K562 (cell line): ENCODE data around the gene ZFP62. TPM values are rescaled to one million over a fixed set of nuclear protein-coding genes. Genes with fewer than 3 reads are reported as not detected.

Experiments used
- AFF1 ChIP-seq, 2 experiments: fragments of 450-650 bp; IDR thresholded peaks; 2 replicates each; pipeline ENCODE4 v1.6.1; 2018; ENCODE audit warnings: mild to moderate bottlenecking in 2 of 2, low read depth in 1 of 2; ENCODE audit not compliant: partially characterized antibody in 2 of 2
- BRD9 ChIP-seq: fragments of 450-650 bp; IDR thresholded peaks from 2 replicates; pipeline ENCODE4 v1.6.1; 2018; ENCODE audit warnings: low read depth; ENCODE audit not compliant: partially characterized antibody
- CC2D1A ChIP-seq: fragments of 450-650 bp; IDR thresholded peaks from 2 replicates; pipeline ENCODE4 v1.6.1; 2017; ENCODE audit warnings: mild to moderate bottlenecking
- CHD4 ChIP-seq: fragments of 200-600 bp; sonication (generic); IDR thresholded peaks from 3 replicates; pipeline ENCODE4 v1.6.1; 2012; ENCODE audit warnings: low read depth, mild to moderate bottlenecking, mixed read lengths, low read length, inconsistent platforms; ENCODE audit not compliant: insufficient read depth, insufficient replicate concordance, poor library complexity, severe bottlenecking
- FIP1L1 ChIP-seq: fragments of 200-400 bp; formaldehyde crosslinking; IDR thresholded peaks from 2 replicates; pipeline ENCODE4 v1.6.1; 2018; ENCODE audit warnings: mild to moderate bottlenecking, low read depth, low read length; ENCODE audit not compliant: poor library complexity, severe bottlenecking
- HDAC8 ChIP-seq: fragments of 450-650 bp; IDR thresholded peaks from 2 replicates; pipeline ENCODE4 v1.6.1; 2016; ENCODE audit warnings: mild to moderate bottlenecking, missing genetic modification characterization, moderate library complexity, missing compliant biosample characterization
- HNRNPH1 ChIP-seq: fragments of 200-400 bp; formaldehyde crosslinking; optimal IDR thresholded peaks from 2 replicates; pipeline ENCODE3; 2017; ENCODE audit warnings: low read depth, mild to moderate bottlenecking, low read length, moderate library complexity
- KAT8 ChIP-seq: fragments of 450-650 bp; IDR thresholded peaks from 2 replicates; pipeline ENCODE4 v1.6.1; 2016; ENCODE audit warnings: low read depth, mild to moderate bottlenecking
- L3MBTL2 ChIP-seq: fragments of 450-650 bp; IDR thresholded peaks from 2 replicates; pipeline ENCODE4 v1.6.1; 2016; ENCODE audit warnings: mild to moderate bottlenecking, moderate library complexity
- MNT ChIP-seq, 2 experiments: fragments of 450-650 bp; conservative IDR thresholded peaks; 2 replicates each; pipeline ENCODE4 v1.6.1; 2017; ENCODE audit warnings: mild to moderate bottlenecking in 2 of 2, moderate library complexity in 2 of 2
- NR2C2 ChIP-seq, 2 experiments: fragments of 200-800 bp in 1 of 2; sonication (Bioruptor generic) in 1 of 2; sonication (generic) in 1 of 2; formaldehyde crosslinking in 1 of 2; IDR thresholded peaks; 2 replicates each; pipeline versions ENCODE4 v1.6.1 to v1.8.0; 2016 to 2022; ENCODE audit warnings: mild to moderate bottlenecking in 1 of 2, missing compliant biosample characterization in 1 of 2, missing genetic modification characterization in 1 of 2, missing genetic modification reagents in 1 of 2
- NR2F6 ChIP-seq: fragments of 450-650 bp; formaldehyde crosslinking; IDR thresholded peaks from 2 replicates; pipeline ENCODE4 v1.4.0; 2020; ENCODE audit warnings: mild to moderate bottlenecking
- PRPF4 ChIP-seq: fragments of 200-400 bp; formaldehyde crosslinking; IDR thresholded peaks from one replicate; pipeline ENCODE4 v1.6.1; 2017; ENCODE audit warnings: low read length, low read depth, mild to moderate bottlenecking; ENCODE audit not compliant: insufficient read depth, poor library complexity, severe bottlenecking
- RAD51 ChIP-seq: fragments of 450-650 bp; IDR thresholded peaks from 2 replicates; pipeline ENCODE4 v1.7.1; 2016; ENCODE audit warnings: low read depth, mild to moderate bottlenecking, borderline replicate concordance
- RNF219 ChIP-seq: fragments of 250-450 bp; sonication (Bioruptor Pico); IDR thresholded peaks from 2 replicates; pipeline ENCODE4 v1.5.0; 2022; ENCODE audit warnings: mild to moderate bottlenecking
- TAF15 ChIP-seq: fragments of 200-400 bp; formaldehyde crosslinking; IDR thresholded peaks from 2 replicates; pipeline ENCODE4 v1.6.1; 2017; ENCODE audit warnings: mild to moderate bottlenecking, low read depth, low read length, moderate library complexity
- ZC3H8 ChIP-seq: fragments of 450-650 bp; IDR thresholded peaks from 2 replicates; pipeline ENCODE4 v1.6.1; 2017
- ZNF197 ChIP-seq: fragments of 200-800 bp; sonication (Bioruptor generic); IDR thresholded peaks from 2 replicates; pipeline ENCODE4 v1.6.1; 2016; ENCODE audit warnings: low read depth, missing genetic modification characterization, missing compliant biosample characterization
- polyA plus RNA-seq, 8 experiments: library from polyadenylated mRNA; depleted of rRNA in 4 of 8; stranded (reverse) in 5 of 8; unstranded in 3 of 8; fragments of >200 nt; fragmentation: Nextera tagmentation in 2 of 8; fragmentation: Illumina TruSeq in 1 of 8; extraction: Ambion mirVana in 2 of 8; extraction: Trizol in 1 of 8; gene quantifications; 2 replicates each; pipeline versions ENCODE4 v1.2.1 to v1.2.3, GENCODE V29; 2011 to 2014; ENCODE audit warnings: inconsistent platforms in 1 of 8, missing spikeins in 1 of 8
- total RNA-seq, 7 experiments: library from RNA; depleted of rRNA in 6 of 7; stranded (reverse); fragments of >200 nt in 6 of 7; fragmentation: Illumina TruSeq in 2 of 7; extraction: Trizol in 2 of 7; gene quantifications; 2 replicates each; pipeline versions ENCODE4 v1.2.1 to v1.2.3, GENCODE V29; 2011 to 2021; ENCODE audit warnings: low replicate concordance in 1 of 7
- TF ChIP-seq, protein P1 (sequence below): sonication (generic); formaldehyde crosslinking; IDR thresholded peaks from 2 replicates; pipeline ENCODE4 v1.8.0; 2022; ENCODE audit warnings: mild to moderate bottlenecking, low read depth, missing genetic modification reagents

The ZFP62 gene
- total and polyA plus RNA-seq, 9 of the 15 experiments (the other 6 are each of a cell fraction or from before 2014, with no cell fraction given): 12.2 to 37.5 (median 25.0) TPM

- TF ChIP-seq CC2D1A (peak; percentile 50; the same call in 1 of the 2 replicates), AFF1 (IDR thresholded peaks at IDR 0.05; ENCODE audit: low read depth in 1 of 2, partially characterized antibody in 2 of 2) (peak in 1 of 2 experiments; percentile 45), ZNF197 (CRISPR knock-in tag) (no peak), ZC3H8 (no peak), HDAC8 (tag) (0 out of 2 replicates have a peak, but pooled peaks have one; percentile 21), MNT (conservative IDR thresholded peaks at IDR 0.05) (peak; percentile 31 to 39; a peak in 1 of 4 replicates), TAF15 (no peak), L3MBTL2 (peak; percentile 39; the same call in 1 of the 2 replicates), HNRNPH1 (no peak), NR2C2 (CRISPR knock-in tag; IDR thresholded peaks at IDR 0.05) (no peak), NR2C2 (tag; IDR thresholded peaks at IDR 0.05) (0 out of 2 replicates have a peak, but pooled peaks have one; percentile 33), KAT8 (no peak), RAD51 (no peak), CHD4 (no peak), FIP1L1 (no peak), PRPF4 (no peak), BRD9 (peak; percentile 50), NR2F6 (CRISPR knock-in tag) (no peak), RNF219 (CRISPR knock-in tag) (no peak)
- TF ChIP-seq, protein P1, sequence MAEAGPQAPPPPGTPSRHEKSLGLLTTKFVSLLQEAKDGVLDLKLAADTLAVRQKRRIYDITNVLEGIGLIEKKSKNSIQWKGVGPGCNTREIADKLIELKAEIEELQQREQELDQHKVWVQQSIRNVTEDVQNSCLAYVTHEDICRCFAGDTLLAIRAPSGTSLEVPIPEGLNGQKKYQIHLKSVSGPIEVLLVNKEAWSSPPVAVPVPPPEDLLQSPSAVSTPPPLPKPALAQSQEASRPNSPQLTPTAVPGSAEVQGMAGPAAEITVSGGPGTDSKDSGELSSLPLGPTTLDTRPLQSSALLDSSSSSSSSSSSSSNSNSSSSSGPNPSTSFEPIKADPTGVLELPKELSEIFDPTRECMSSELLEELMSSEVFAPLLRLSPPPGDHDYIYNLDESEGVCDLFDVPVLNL: no peak
Measured at GRCh38 chr5:180868960-180869359, 7.9 kb upstream of the ZFP62 start (continued).
